WTC11 (cell line): ENCODE measurements around the gene PARP3. TPM values are rescaled to one million over a fixed set of nuclear protein-coding genes. Genes with fewer than 3 reads are reported as not detected.

Source experiments
- ATAC-seq: fragments of 200-7000 bp; cut with Tn5 transposase; 2 replicates; pipeline ENCODE4 v1.10.0; 2021; ENCODE audit warnings: mild to moderate bottlenecking, moderate library complexity
- CTCF ChIA-PET: fragments of 300-600 bp; sonication (Branson Sonifier 250); formaldehyde crosslinking; loops from one replicate; lab custom pipeline; 2021; ENCODE audit warnings: antibody characterized with exemption; lab: Charles Lee
- POLR2A ChIA-PET: fragments of 350-600 bp; sonication (Branson Sonifier 250); formaldehyde crosslinking; loops from one replicate; lab custom pipeline; 2021; ENCODE audit warnings: antibody characterized with exemption; lab: Charles Lee
- DNase-seq: peaks from one replicate; pipeline ENCODE4 v3.0.0; 2021; ENCODE audit warnings: low spot score
- H3K27ac Mint-ChIP-seq: 2 replicates; pipeline ENCODE4 v1.8.0; 2021; ENCODE audit warnings: mixed read lengths
- H3K27me3 Mint-ChIP-seq: 2 replicates; pipeline ENCODE4 v1.8.0; 2021; ENCODE audit warnings: low read depth, mild to moderate bottlenecking, moderate library complexity, mixed read lengths
- H3K36me3 Mint-ChIP-seq: 2 replicates; pipeline ENCODE4 v1.8.0; 2021; ENCODE audit warnings: mixed read lengths
- H3K4me1 Mint-ChIP-seq: 2 replicates; pipeline ENCODE4 v1.8.0; 2022; ENCODE audit warnings: mixed read lengths
- H3K4me3 Mint-ChIP-seq: 2 replicates; pipeline ENCODE4 v1.8.0; 2021; ENCODE audit warnings: mild to moderate bottlenecking, moderate library complexity, mixed read lengths
- H3K9me3 Mint-ChIP-seq: 2 replicates; pipeline ENCODE4 v1.8.0; 2021; ENCODE audit warnings: mixed read lengths
- ARID4B ChIP-seq: sonication (generic); formaldehyde crosslinking; IDR thresholded peaks from 2 replicates; pipeline ENCODE4 v1.8.0; 2023; ENCODE audit warnings: missing genetic modification reagents, mild to moderate bottlenecking, borderline replicate concordance
- FOXJ3 ChIP-seq: sonication (generic); formaldehyde crosslinking; IDR thresholded peaks from 2 replicates; pipeline ENCODE4 v1.9.0; 2021; ENCODE audit warnings: missing genetic modification reagents, mild to moderate bottlenecking, borderline replicate concordance
- FOXK1 ChIP-seq: sonication (generic); formaldehyde crosslinking; IDR thresholded peaks from 2 replicates; pipeline ENCODE4 v1.8.0; 2022; ENCODE audit warnings: mild to moderate bottlenecking, moderate library complexity, missing genetic modification reagents
- HMGA2 ChIP-seq: fragments of 250-450 bp; sonication (Bioruptor Pico); IDR thresholded peaks from 2 replicates; pipeline ENCODE4 v1.4.0; 2021; ENCODE audit warnings: mild to moderate bottlenecking, moderate library complexity
- NFATC4 ChIP-seq: fragments of 250-450 bp; sonication (Bioruptor Pico); IDR thresholded peaks from 2 replicates; pipeline ENCODE4 v1.9.0; 2021; ENCODE audit warnings: mild to moderate bottlenecking
- NR1H2 ChIP-seq: sonication (generic); formaldehyde crosslinking; IDR thresholded peaks from 2 replicates; pipeline ENCODE4 v1.9.0; 2021; ENCODE audit warnings: mild to moderate bottlenecking, moderate library complexity, missing genetic modification reagents
- PRRX2 ChIP-seq: fragments of 250-450 bp; sonication (Bioruptor Pico); IDR thresholded peaks from 2 replicates; pipeline ENCODE4 v1.8.0; 2021; ENCODE audit warnings: mild to moderate bottlenecking
- TCF7 ChIP-seq: sonication (generic); formaldehyde crosslinking; IDR thresholded peaks from 2 replicates; pipeline ENCODE4 v1.8.0; 2022; ENCODE audit warnings: mild to moderate bottlenecking, low read depth, missing genetic modification reagents, moderate library complexity
- ZBTB43 ChIP-seq: sonication (generic); formaldehyde crosslinking; IDR thresholded peaks from 2 replicates; pipeline ENCODE4 v1.8.1; 2023; ENCODE audit warnings: mild to moderate bottlenecking, missing genetic modification reagents
- ZNF138 ChIP-seq: sonication (generic); formaldehyde crosslinking; conservative IDR thresholded peaks from 2 replicates; pipeline ENCODE4 v1.8.1; 2022; ENCODE audit warnings: mild to moderate bottlenecking, moderate library complexity, missing genetic modification reagents
- ZNF512 ChIP-seq: sonication (generic); formaldehyde crosslinking; IDR thresholded peaks from 2 replicates; pipeline ENCODE4 v1.8.1; 2022; ENCODE audit warnings: missing genetic modification reagents, borderline replicate concordance
- total RNA-seq: library from RNA; stranded (reverse); gene quantifications from 3 replicates; pipeline ENCODE4 v1.2.3, GENCODE V29; 2021
- TF ChIP-seq, protein P1 (sequence below): sonication (generic); formaldehyde crosslinking; conservative IDR thresholded peaks from 2 replicates; pipeline ENCODE4 v1.8.1; 2023; ENCODE audit warnings: mild to moderate bottlenecking, low read depth, missing genetic modification reagents, moderate library complexity
- TF ChIP-seq, protein P2 (sequence below): sonication (generic); formaldehyde crosslinking; IDR thresholded peaks from 2 replicates; pipeline ENCODE4 v1.8.1; 2022; ENCODE audit warnings: low read depth, mild to moderate bottlenecking, moderate library complexity, missing genetic modification reagents, borderline replicate concordance
- TF ChIP-seq, protein P3 (sequence below): sonication (generic); formaldehyde crosslinking; IDR thresholded peaks from 2 replicates; pipeline ENCODE4 v1.8.1; 2022; ENCODE audit warnings: mild to moderate bottlenecking, missing genetic modification reagents, moderate library complexity, borderline replicate concordance

The PARP3 gene
- total RNA-seq, 1 experiment from 2014 or later: 2.9 TPM

DNA sequence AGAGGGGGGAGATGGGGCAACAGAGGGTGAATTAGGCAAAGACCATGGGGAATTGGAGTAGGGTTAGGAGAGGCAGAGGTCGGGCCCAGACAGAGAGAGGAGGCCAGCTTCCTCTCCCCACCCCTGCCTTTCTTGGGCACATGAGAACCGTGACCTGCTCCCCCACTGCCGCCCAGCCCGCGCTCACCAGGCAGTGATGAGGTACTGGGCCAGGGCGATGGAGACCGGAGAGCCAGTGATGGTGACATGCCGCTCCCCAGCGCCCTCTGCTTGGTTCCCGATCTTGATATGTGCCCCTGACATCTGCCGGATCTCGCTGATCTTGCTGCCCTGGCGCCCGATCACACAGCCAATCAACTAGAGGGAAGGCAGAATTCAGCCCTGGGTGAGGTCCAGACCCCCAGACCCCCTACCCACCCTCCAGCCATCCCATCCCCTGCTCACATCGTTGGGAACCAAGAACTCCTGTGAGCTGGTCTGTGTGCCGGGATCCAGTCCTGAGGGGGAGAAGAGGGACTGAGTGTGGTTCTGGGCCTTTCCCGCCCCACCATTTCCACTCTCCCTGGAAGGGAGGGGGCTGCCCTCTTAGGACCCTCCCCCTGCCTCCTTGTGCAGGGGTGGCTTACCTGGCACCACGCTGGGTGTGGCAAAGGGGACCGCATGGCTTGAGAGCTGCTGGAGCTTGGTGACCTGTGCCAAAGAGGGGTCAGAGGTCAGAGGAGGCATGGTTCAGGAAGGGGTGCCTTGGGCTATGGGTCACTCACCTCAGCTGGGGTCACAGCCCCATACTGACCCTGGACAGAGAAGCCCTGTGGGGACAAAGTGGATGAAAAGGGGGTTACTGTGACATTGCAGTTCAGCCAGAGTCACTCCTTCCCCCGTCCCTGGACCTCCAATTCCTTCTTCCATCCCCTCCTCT lies 16.7 kb downstream of the PARP3 start:
- TF ChIP-seq, protein P1, sequence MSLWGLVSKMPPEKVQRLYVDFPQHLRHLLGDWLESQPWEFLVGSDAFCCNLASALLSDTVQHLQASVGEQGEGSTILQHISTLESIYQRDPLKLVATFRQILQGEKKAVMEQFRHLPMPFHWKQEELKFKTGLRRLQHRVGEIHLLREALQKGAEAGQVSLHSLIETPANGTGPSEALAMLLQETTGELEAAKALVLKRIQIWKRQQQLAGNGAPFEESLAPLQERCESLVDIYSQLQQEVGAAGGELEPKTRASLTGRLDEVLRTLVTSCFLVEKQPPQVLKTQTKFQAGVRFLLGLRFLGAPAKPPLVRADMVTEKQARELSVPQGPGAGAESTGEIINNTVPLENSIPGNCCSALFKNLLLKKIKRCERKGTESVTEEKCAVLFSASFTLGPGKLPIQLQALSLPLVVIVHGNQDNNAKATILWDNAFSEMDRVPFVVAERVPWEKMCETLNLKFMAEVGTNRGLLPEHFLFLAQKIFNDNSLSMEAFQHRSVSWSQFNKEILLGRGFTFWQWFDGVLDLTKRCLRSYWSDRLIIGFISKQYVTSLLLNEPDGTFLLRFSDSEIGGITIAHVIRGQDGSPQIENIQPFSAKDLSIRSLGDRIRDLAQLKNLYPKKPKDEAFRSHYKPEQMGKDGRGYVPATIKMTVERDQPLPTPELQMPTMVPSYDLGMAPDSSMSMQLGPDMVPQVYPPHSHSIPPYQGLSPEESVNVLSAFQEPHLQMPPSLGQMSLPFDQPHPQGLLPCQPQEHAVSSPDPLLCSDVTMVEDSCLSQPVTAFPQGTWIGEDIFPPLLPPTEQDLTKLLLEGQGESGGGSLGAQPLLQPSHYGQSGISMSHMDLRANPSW: no peak
- TF ChIP-seq, protein P2, sequence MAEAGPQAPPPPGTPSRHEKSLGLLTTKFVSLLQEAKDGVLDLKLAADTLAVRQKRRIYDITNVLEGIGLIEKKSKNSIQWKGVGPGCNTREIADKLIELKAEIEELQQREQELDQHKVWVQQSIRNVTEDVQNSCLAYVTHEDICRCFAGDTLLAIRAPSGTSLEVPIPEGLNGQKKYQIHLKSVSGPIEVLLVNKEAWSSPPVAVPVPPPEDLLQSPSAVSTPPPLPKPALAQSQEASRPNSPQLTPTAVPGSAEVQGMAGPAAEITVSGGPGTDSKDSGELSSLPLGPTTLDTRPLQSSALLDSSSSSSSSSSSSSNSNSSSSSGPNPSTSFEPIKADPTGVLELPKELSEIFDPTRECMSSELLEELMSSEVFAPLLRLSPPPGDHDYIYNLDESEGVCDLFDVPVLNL (CRISPR knock-in tag): no peak
- no peak for TF ChIP-seq TCF7 (CRISPR knock-in tag)
- H3K9me3 Mint-ChIP-seq: no peaks in the 10 kb centered on the region
- no peaks in the 10 kb centered on the region for H3K36me3 Mint-ChIP-seq
- ChIA-PET CTCF (interaction anchor here (2.9 to 3.1 kb wide), 2 partner anchors 15 to 24 kb away, joined by 8 to 21 read pairs; partner anchors contain the start of genes ABHD14A, ABHD14B and ACY1), POLR2A (no interaction called here)
- no peak overlapping the region for H3K27ac Mint-ChIP-seq
- DNase-seq: no peak
- peaks cover 5% of the 10 kb centered on the region; the same call in 1 of the 2 replicates for H3K4me1 Mint-ChIP-seq
- no peak overlapping the region for H3K4me3 Mint-ChIP-seq
- peaks cover 29% of the 10 kb centered on the region for H3K27me3 Mint-ChIP-seq
- ATAC-seq: no peak

GRCh38 chr3:51959651-51960050 lies 17.5 kb downstream of the PARP3 start:
- Mint-ChIP-seq H3K36me3 (no peaks in the 10 kb centered on the region), H3K4me1 (peaks cover 11% of the 10 kb centered on the region), H3K27me3 (peaks cover 22% of the 10 kb centered on the region), H3K4me3 (no peak overlapping the region), H3K27ac (no peak overlapping the region)
- POLR2A ChIA-PET: interaction anchor here (1.8 kb wide), 1 partner anchor 10 kb away, joined by 4 read pairs; no protein-coding TSS in a partner anchor
- TF ChIP-seq FOXK1 (CRISPR knock-in tag) (no peak), PRRX2 (CRISPR knock-in tag) (no peak), ARID4B (CRISPR knock-in tag) (no peak), FOXJ3 (no peak), ZNF512 (CRISPR knock-in tag) (no peak), HMGA2 (CRISPR knock-in tag) (no peak), ZBTB43 (no peak), ZNF138 (CRISPR knock-in tag) (no peak), NR1H2 (CRISPR knock-in tag) (no peak), NFATC4 (CRISPR knock-in tag) (no peak), TCF7 (CRISPR knock-in tag) (no peak)
- TF ChIP-seq, protein P2 (CRISPR knock-in tag): no peak
- TF ChIP-seq, protein P3, sequence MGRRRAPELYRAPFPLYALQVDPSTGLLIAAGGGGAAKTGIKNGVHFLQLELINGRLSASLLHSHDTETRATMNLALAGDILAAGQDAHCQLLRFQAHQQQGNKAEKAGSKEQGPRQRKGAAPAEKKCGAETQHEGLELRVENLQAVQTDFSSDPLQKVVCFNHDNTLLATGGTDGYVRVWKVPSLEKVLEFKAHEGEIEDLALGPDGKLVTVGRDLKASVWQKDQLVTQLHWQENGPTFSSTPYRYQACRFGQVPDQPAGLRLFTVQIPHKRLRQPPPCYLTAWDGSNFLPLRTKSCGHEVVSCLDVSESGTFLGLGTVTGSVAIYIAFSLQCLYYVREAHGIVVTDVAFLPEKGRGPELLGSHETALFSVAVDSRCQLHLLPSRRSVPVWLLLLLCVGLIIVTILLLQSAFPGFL: no peak
- TF ChIP-seq, all 79 proteins: peak for 0
- ATAC-seq (no peak), DNase-seq (no peak)
- H3K9me3 Mint-ChIP-seq: no peaks in the 10 kb centered on the region
- CTCF ChIA-PET: no interaction called here
